Activated CD4-positive, alpha-beta memory T cell treated with anti-CD3 and anti-CD28 coated beads, Interleukin-2, amount 10 ng/mL, durations not matched to agents 7 days and 5 days (primary cell): ENCODE measurements around the gene PLXNB2. TPM values are rescaled to one million over a fixed set of nuclear protein-coding genes. Genes with fewer than 3 reads are reported as not detected.
A peak's percentile ranks its signal among the peaks of the same experiment; 100 is the strongest.
"Not testable (repeated sequence)": the region's sequence is repeated elsewhere in the genome, so short reads cannot be mapped to it uniquely, and the experiment has no call there.

Experiments
- CTCF ChIA-PET: fragments of 350-600 bp; sonication (Branson Sonifier 250); formaldehyde crosslinking; loops from one replicate; lab custom pipeline; 2021; ENCODE audit warnings: antibody characterized with exemption, inconsistent platforms; lab: Charles Lee
- POLR2A ChIA-PET: fragments of 350-600 bp; sonication (Branson Sonifier 250); formaldehyde crosslinking; loops from one replicate; lab custom pipeline; 2021; ENCODE audit warnings: antibody characterized with exemption; lab: Charles Lee
- DNase-seq: peaks from one replicate; pipeline ENCODE4 v3.0.0-alpha.2; 2020
- H3K27ac Mint-ChIP-seq: one replicate; pipeline ENCODE4 v1.8.0; 2021; ENCODE audit warnings: mild to moderate bottlenecking, mixed read lengths
- H3K27me3 Mint-ChIP-seq: one replicate; pipeline ENCODE4 v1.8.0; 2021; ENCODE audit warnings: mixed read lengths
- H3K36me3 Mint-ChIP-seq: one replicate; pipeline ENCODE4 v1.8.0; 2021; ENCODE audit warnings: low read depth, mixed read lengths
- H3K4me1 Mint-ChIP-seq: one replicate; pipeline ENCODE4 v1.8.0; 2021; ENCODE audit warnings: mixed read lengths
- H3K4me3 Mint-ChIP-seq: one replicate; pipeline ENCODE4 v1.8.0; 2021; ENCODE audit warnings: mild to moderate bottlenecking, mixed read lengths
- H3K9me3 Mint-ChIP-seq: one replicate; pipeline ENCODE4 v1.8.0; 2021; ENCODE audit warnings: mixed read lengths
- total RNA-seq, 2 experiments: library from RNA; stranded (reverse); gene quantifications; one replicate each; pipeline ENCODE4 v1.2.3, GENCODE V29; 2021

The PLXNB2 gene
- total RNA-seq, 2 experiments from 2014 or later: 21.5 to 23.5 TPM

DNA sequence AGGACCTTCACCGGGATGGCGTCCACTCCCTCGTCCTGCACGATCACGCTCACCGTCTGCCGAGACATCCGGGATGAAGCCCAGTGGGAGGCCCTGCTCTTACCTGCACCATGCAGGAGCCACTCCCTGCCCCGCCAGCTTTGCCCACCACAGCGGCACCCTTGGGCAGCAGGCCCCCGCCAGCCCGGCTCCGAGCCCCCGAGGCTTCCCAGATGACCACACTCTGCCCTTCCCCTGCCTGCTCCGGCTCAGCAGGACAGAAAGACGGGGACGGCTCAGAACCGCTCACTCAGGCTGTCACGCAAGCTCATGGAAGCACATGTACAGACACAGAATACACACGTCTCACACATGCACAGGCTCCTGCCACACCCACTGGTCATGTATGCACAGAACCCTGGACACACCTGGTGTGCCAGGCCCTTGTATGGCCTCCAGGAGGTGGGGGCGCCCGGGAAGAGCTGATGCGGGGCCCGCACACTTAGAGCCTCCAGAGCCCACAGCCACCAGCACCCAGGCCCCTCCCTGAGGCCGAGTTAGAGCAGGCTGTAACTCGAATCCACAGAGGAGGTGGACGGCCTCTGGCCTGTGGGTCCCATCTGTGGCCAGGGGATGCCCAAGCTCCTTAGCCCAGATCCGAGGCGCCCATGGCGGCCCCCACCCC lies 28.4 kb downstream of the PLXNB2 start:
- no peaks in the 10 kb centered on the region for H3K27me3 Mint-ChIP-seq
- H3K4me1 Mint-ChIP-seq: no peaks in the 10 kb centered on the region
- ChIA-PET POLR2A (interaction anchor here (1.6 kb wide), 1 partner anchor 36 kb away, joined by 3 read pairs; no protein-coding TSS in a partner anchor), CTCF (interaction anchor here (1.5 kb wide), 1 partner anchor 218 kb away, joined by 3 read pairs; no protein-coding TSS in a partner anchor)
- DNase-seq: no peak
- no peaks in the 10 kb centered on the region for H3K36me3 Mint-ChIP-seq
- no peak overlapping the region for H3K4me3 Mint-ChIP-seq
- no peak overlapping the region for H3K27ac Mint-ChIP-seq
- H3K9me3 Mint-ChIP-seq: no peaks in the 10 kb centered on the region

- Mint-ChIP-seq H3K4me1 (no peaks in the 10 kb centered on the region), H3K36me3 (no peaks in the 10 kb centered on the region), H3K9me3 (no peaks in the 10 kb centered on the region), H3K27ac (no peak overlapping the region), H3K4me3 (no peak overlapping the region), H3K27me3 (no peaks in the 10 kb centered on the region)
- DNase-seq: no peak
- POLR2A ChIA-PET: interaction anchor here (1.6 kb wide), 1 partner anchor 36 kb away, joined by 3 read pairs; no protein-coding TSS in a partner anchor
- CTCF ChIA-PET: interaction anchor here (1.5 kb wide), 1 partner anchor 219 kb away, joined by 3 read pairs; no protein-coding TSS in a partner anchor
These were observed 29.0 kb downstream of the PLXNB2 start for GRCh38 chr22:50278461-50278860.

GRCh38 chr22:50277761-50278160 lies 29.7 kb downstream of the PLXNB2 start:
- Mint-ChIP-seq H3K36me3 (no peaks in the 10 kb centered on the region), H3K4me1 (no peaks in the 10 kb centered on the region), H3K9me3 (no peaks in the 10 kb centered on the region), H3K27me3 (peaks cover 2% of the 10 kb centered on the region), H3K4me3 (no peak overlapping the region), H3K27ac (no peak overlapping the region)
- ChIA-PET POLR2A (no interaction called here), CTCF (interaction anchor here (1.5 kb wide), 1 partner anchor 230 kb away, joined by 6 read pairs; the partner anchor contains the start of genes LMF2 and NCAPH2)
- DNase-seq: no peak

DNA sequence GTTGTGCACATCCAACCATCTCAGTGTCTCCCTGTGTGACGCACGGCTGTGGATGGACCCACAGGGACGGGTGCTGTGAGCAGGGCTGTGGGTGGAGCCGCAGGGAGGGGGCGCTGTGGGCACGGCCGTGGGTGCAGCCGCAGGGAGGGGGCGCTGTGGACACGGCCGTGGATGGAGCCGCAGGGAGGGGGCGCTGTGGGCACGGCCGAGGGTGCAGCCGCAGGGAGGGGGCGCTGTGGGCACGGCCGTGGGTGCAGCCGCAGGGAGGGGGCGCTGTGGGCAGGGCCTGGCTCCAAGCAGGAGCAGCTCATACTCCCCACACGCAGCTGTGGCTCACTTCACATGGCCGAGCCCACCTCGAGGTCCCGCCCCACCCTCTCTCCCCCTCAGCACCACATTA lies 31.3 kb downstream of the PLXNB2 start:
- Mint-ChIP-seq H3K27me3 (peaks cover 4% of the 10 kb centered on the region), H3K36me3 (no peaks in the 10 kb centered on the region), H3K27ac (no peak overlapping the region), H3K4me3 (no peak overlapping the region), H3K9me3 (no peaks in the 10 kb centered on the region), H3K4me1 (peaks cover 1% of the 10 kb centered on the region)
- DNase-seq: peak; percentile 73
- ChIA-PET POLR2A (interaction anchor here (0.9 to 2.1 kb wide), 2 partner anchors 51 to 66 kb away, joined by 3 to 11 read pairs; partner anchors contain the start of gene DENND6B), CTCF (interaction anchor here (0.6 to 2.6 kb wide), 24 partner anchors 9 to 374 kb away, joined by 3 to 18 read pairs (median 5); partner anchors contain the start of genes ARSA, DENND6B, HDAC10 and LMF2)

DNA sequence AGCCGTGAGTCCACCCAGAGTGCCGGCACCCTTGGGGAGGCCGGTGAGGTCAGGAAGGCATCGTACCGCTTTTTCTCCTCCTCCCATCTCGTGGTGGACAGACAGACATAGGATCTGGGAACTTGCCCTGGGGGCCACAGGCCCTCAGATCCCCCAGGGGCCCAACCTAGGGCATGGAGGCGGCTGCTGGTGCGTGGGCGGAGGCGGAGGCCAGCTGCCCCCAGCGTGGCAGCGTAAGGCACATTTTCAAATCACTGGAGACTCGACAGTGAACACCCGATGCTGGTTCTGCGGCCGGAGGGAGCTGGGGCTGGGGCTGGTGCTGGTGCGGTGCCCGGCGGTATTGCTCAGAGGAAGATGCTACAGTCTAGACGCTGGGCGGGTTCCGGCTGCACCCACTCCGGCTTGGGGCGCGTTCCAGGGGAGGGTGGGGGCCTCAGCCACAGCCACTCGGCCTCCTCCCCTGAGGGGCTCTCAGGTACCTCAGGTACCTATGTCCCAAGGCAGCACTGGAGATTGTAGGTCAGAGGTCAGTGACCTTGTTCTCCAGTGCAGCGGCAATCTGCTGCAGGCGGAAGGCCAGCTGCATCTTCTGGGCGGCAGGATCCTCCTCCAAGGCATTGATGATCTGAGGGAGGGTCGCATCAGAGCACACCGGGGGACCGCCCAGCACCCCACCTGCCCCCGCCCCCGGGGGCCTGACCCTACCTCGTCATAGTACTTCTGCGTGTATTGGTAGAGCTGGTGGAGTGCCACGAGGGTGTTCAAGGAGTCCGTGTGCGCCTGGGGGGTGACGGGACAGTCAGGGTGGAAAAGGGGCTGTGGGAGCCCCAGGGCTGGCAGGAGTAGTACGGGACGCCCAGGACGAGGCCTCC lies 32.0 kb downstream of the PLXNB2 start:
- ChIA-PET CTCF (interaction anchor here (1.1 to 2.6 kb wide), 13 partner anchors 25 to 345 kb away, joined by 3 to 18 read pairs (median 7); partner anchors contain the start of genes DENND6B, HDAC10 and SCO2), POLR2A (interaction anchor here (2.1 kb wide), 1 partner anchor 52 kb away, joined by 11 read pairs; the partner anchor contains the start of gene DENND6B)
- H3K9me3 Mint-ChIP-seq: no peaks in the 10 kb centered on the region
- H3K4me3 Mint-ChIP-seq: no peak overlapping the region
- DNase-seq: no peak
- no peaks in the 10 kb centered on the region for H3K36me3 Mint-ChIP-seq
- H3K27me3 Mint-ChIP-seq: peaks cover 4% of the 10 kb centered on the region
- no peak overlapping the region for H3K27ac Mint-ChIP-seq
- peaks cover 4% of the 10 kb centered on the region for H3K4me1 Mint-ChIP-seq

GRCh38 chr22:50274771-50275170 lies 32.7 kb downstream of the PLXNB2 start:
- H3K4me3 Mint-ChIP-seq: no peak overlapping the region
- H3K4me1 Mint-ChIP-seq: peaks cover 4% of the 10 kb centered on the region
- H3K9me3 Mint-ChIP-seq: no peaks in the 10 kb centered on the region
- no peak overlapping the region for H3K27ac Mint-ChIP-seq
- peaks cover 4% of the 10 kb centered on the region for H3K27me3 Mint-ChIP-seq
- POLR2A ChIA-PET: no interaction called here
- CTCF ChIA-PET: interaction anchor here (0.7 to 2.6 kb wide), 2 partner anchors 24 to 223 kb away, joined by 3 to 10 read pairs; partner anchors contain the start of gene HDAC10
- DNase-seq: no peak
- H3K36me3 Mint-ChIP-seq: no peaks in the 10 kb centered on the region

GRCh38 chr22:50274311-50274710 lies 33.1 kb downstream of the PLXNB2 start:
- peak; percentile 55 for DNase-seq
- H3K27ac Mint-ChIP-seq: no peak overlapping the region
- peaks cover 6% of the 10 kb centered on the region for H3K4me1 Mint-ChIP-seq
- peaks cover 4% of the 10 kb centered on the region for H3K27me3 Mint-ChIP-seq
- no peaks in the 10 kb centered on the region for H3K36me3 Mint-ChIP-seq
- H3K4me3 Mint-ChIP-seq: no peak overlapping the region
- CTCF ChIA-PET: interaction anchor here (0.7 to 2.6 kb wide), 4 partner anchors 24 to 224 kb away, joined by 3 to 10 read pairs (median 4); partner anchors contain the start of gene HDAC10
- H3K9me3 Mint-ChIP-seq: no peaks in the 10 kb centered on the region
- POLR2A ChIA-PET: no interaction called here

DNA sequence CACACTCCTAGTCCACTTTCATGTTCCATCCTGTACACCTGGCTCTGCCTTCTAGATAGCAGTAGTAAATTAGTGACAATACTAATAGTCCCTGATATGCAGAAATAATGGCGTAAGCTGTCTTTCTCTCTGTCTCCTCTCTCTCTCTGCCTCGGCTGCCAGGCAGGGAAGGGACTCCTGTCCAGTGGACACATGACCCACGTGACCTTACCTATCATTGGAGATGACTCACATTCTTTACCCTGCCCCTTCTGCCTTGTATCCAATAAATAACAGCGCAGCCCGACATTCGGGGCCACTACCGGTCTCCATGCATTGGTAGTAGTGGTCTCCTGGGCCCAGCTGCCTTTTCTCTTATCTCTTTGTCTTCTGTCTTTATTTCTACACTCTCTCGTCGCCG lies 33.7 kb downstream of the PLXNB2 start:
- DNase-seq, H3K9me3 Mint-ChIP-seq, H3K36me3 Mint-ChIP-seq, H3K4me1 Mint-ChIP-seq, POLR2A ChIA-PET, H3K27me3 Mint-ChIP-seq, H3K27ac Mint-ChIP-seq, H3K4me3 Mint-ChIP-seq: not testable (repeated sequence)
- CTCF ChIA-PET: interaction anchor here (1.3 to 1.8 kb wide), 3 partner anchors 11 to 50 kb away, joined by 3 to 4 read pairs (median 4); no protein-coding TSS in a partner anchor

GRCh38 chr22:50273352-50273751 lies 34.1 kb downstream of the PLXNB2 start:
- H3K36me3 Mint-ChIP-seq, POLR2A ChIA-PET, H3K9me3 Mint-ChIP-seq, H3K27ac Mint-ChIP-seq, H3K4me3 Mint-ChIP-seq, DNase-seq, H3K27me3 Mint-ChIP-seq: not testable (repeated sequence)
- H3K4me1 Mint-ChIP-seq: peaks cover 12% of the 10 kb centered on the region
- CTCF ChIA-PET: interaction anchor here (1.1 to 2.5 kb wide), 6 partner anchors 10 to 68 kb away, joined by 3 to 12 read pairs (median 4); partner anchors contain the start of gene DENND6B

DNA sequence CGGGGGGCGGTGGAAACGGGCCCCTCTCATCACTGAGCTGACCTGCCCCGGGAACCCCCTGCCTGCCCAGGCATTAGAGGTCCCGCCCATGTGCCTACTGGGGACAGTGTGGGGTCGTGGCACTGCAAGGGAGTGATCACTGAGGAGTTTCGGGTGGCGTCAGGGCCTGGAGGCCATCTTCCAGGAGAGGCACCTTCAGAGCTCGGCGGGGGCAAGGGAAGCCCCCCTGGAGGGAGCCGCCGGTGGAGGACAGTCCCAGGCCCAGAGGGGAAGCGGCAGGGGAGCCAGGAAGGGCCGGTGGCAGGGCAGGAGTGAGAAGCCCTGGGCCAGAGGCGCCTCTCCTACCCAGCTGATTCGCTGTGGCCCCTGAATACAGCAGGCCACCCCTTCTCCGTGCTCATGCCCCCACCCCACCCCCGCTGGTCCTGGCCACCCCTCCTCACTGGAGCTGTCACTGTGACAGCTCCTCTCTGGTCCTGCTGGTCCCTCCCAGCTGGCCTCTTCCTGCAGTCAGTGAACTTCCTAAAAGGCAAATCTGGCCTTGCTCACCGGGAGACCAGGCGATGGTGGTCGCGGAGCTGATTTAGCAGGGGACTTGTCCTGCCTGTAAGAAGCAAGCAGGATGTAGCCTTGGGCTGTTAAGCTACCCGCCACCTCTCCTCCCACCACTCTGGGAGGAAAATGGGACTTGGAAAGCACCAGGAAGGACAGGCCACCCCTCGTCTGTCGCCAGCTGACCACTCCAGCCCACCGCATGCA lies 35.2 kb downstream of the PLXNB2 start:
- ChIA-PET POLR2A (interaction anchor here (0.9 to 1.5 kb wide), 2 partner anchors 253 to 349 kb away, joined by 4 to 5 read pairs; partner anchors contain the start of gene SCO2), CTCF (interaction anchor here (0.6 to 2.5 kb wide), 9 partner anchors 9 to 321 kb away, joined by 3 to 12 read pairs (median 4); partner anchors contain the start of genes DENND6B, HDAC10 and SCO2)
- Mint-ChIP-seq H3K36me3 (no peaks in the 10 kb centered on the region), H3K4me3 (no peak overlapping the region), H3K27ac (no peak overlapping the region), H3K9me3 (no peaks in the 10 kb centered on the region), H3K4me1 (peaks cover 15% of the 10 kb centered on the region), H3K27me3 (peaks cover 6% of the 10 kb centered on the region)
- no peak for DNase-seq

DNA sequence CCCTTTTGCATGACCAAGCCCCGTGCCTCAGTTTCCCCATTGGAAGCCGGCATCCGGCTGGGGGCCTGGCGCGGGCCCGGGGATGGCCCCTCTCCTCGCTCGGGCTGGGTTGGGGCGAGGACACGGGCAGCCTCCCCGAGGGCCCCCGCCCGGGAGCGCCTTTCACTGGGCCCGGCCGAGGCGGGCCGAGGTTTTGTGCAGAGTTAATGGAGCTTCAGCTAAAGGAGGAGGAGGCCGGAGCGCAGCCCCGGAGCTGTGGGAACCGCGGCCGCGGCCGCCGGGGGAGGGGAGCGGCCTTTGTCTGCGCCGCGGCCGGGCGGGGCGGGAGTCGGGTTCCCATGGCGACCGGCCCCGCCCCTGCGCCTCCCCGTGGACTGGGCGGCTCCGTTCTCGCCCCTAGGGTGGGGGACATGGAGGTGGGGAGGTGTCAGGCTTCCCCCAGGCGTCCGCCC lies 35.9 kb downstream of the PLXNB2 start:
- Mint-ChIP-seq H3K36me3 (no peaks in the 10 kb centered on the region), H3K9me3 (no peaks in the 10 kb centered on the region), H3K27me3 (peaks cover 6% of the 10 kb centered on the region), H3K4me1 (peaks cover 15% of the 10 kb centered on the region), H3K27ac (no peak overlapping the region), H3K4me3 (no peak overlapping the region)
- ChIA-PET CTCF (interaction anchor here (0.6 to 2.5 kb wide), 8 partner anchors 20 to 304 kb away, joined by 3 to 12 read pairs (median 4); partner anchors contain the start of genes HDAC10 and SCO2), POLR2A (interaction anchor here (1.5 kb wide), 1 partner anchor 349 kb away, joined by 5 read pairs; no protein-coding TSS in a partner anchor)
- DNase-seq: peak; percentile 70
